Breast epithelium (tissue), 4 donors: ENCODE results near the gene URI1. TPM values are rescaled to one million over a fixed set of nuclear protein-coding genes. Genes with fewer than 3 reads are reported as not detected.

Experiments used
- DNase-seq, 2 donors: peaks; one replicate each; pipeline ENCODE4 v3.0.0-alpha.2; 2019; ENCODE audit warnings: low spot score in 2 of 2
- H3K27ac ChIP-seq, 2 donors: fragments of 200-600 bp; sonication (generic) in 1 of 2; one replicate each; pipeline ENCODE4 v1.5.1; 2016 to 2019; ENCODE audit warnings: mild to moderate bottlenecking in 1 of 2
- H3K27me3 ChIP-seq, 2 donors: fragments of 200-600 bp; sonication (generic) in 1 of 2; one replicate each; pipeline versions ENCODE4 v1.5.1 to v1.6.0; 2017 to 2019; ENCODE audit warnings: control low read depth in 1 of 2, mild to moderate bottlenecking in 1 of 2
- H3K36me3 ChIP-seq: fragments of 200-600 bp; one replicate; pipeline ENCODE4 v1.5.1; 2019
- H3K4me1 ChIP-seq, 2 donors: fragments of 200-600 bp; sonication (generic); one replicate each; pipeline ENCODE4 v1.5.1; 2016 to 2019; ENCODE audit warnings: control low read depth in 1 of 2
- H3K4me3 ChIP-seq, 3 donors: fragments of 200-600 bp; sonication (generic); 1 replicate in 2 of 3; 2 replicates in 1 of 3; pipeline ENCODE4 v1.5.1; 2016 to 2019; ENCODE audit warnings: mild to moderate bottlenecking in 3 of 3, moderate library complexity in 2 of 3
- H3K9me3 ChIP-seq, 2 donors: fragments of 200-600 bp; sonication (generic) in 1 of 2; one replicate each; pipeline ENCODE4 v1.5.1; 2016 to 2019; ENCODE audit warnings: control low read depth in 1 of 2
- POLR2A ChIP-seq: fragments of 450-650 bp; IDR thresholded peaks from one replicate; pipeline ENCODE4 v1.6.1; 2016; ENCODE audit warnings: antibody characterized with exemption, mild to moderate bottlenecking, moderate library complexity
- POLR2AphosphoS5 ChIP-seq, 3 donors: sonication (generic); formaldehyde crosslinking; IDR thresholded peaks; one replicate each; pipeline ENCODE4 v1.6.1; 2017; ENCODE audit warnings: antibody characterized with exemption in 3 of 3
- intact Hi-C: fragments of 100-400 bp; cut with DNase I; formaldehyde crosslinking; loops from one replicate; pipeline ENCODE4 v1.15.1; 2023; ENCODE audit warnings: low total_unique reads
- total RNA-seq, 3 donors: library from RNA; depleted of rRNA; stranded (reverse); fragments of >200 nt; gene quantifications; one replicate each; pipeline ENCODE4 v1.1.0, GENCODE V29; 2016
- TF ChIP-seq, protein P1 (sequence below), 3 donors: fragments of 450-650 bp; IDR thresholded peaks; one replicate each; pipeline ENCODE4 v1.5.1; 2016 to 2017; ENCODE audit warnings: antibody characterized with exemption in 3 of 3, mild to moderate bottlenecking in 3 of 3, moderate library complexity in 3 of 3

URI1 gene
- total RNA-seq, 3 donors from 2014 or later: 61.0 to 78.2 (median 61.6) TPM

- TF ChIP-seq POLR2AphosphoS5 (IDR thresholded peaks at IDR 0.05) (no peak), POLR2A (no peak)
- TF ChIP-seq, protein P1, sequence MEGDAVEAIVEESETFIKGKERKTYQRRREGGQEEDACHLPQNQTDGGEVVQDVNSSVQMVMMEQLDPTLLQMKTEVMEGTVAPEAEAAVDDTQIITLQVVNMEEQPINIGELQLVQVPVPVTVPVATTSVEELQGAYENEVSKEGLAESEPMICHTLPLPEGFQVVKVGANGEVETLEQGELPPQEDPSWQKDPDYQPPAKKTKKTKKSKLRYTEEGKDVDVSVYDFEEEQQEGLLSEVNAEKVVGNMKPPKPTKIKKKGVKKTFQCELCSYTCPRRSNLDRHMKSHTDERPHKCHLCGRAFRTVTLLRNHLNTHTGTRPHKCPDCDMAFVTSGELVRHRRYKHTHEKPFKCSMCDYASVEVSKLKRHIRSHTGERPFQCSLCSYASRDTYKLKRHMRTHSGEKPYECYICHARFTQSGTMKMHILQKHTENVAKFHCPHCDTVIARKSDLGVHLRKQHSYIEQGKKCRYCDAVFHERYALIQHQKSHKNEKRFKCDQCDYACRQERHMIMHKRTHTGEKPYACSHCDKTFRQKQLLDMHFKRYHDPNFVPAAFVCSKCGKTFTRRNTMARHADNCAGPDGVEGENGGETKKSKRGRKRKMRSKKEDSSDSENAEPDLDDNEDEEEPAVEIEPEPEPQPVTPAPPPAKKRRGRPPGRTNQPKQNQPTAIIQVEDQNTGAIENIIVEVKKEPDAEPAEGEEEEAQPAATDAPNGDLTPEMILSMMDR (IDR thresholded peaks at IDR 0.05): no peak
These were observed 27.9 kb downstream of the URI1 start for GRCh38 chr19:29969891-29970290.

GRCh38 chr19:29971002-29971401, 29.0 kb downstream of the URI1 start:
- DNase-seq: no peak
- no peaks in the 10 kb centered on the region for H3K9me3 ChIP-seq
- TF ChIP-seq POLR2A: no peak
- TF ChIP-seq POLR2AphosphoS5 (IDR thresholded peaks at IDR 0.05): no peak
- TF ChIP-seq, protein P1 (IDR thresholded peaks at IDR 0.05): no peak
- intact Hi-C loops: no loop called here
- H3K27ac ChIP-seq: no peak overlapping the region
- H3K36me3 ChIP-seq: no peaks in the 10 kb centered on the region
- no peak overlapping the region for H3K4me3 ChIP-seq
- no peaks in the 10 kb centered on the region for H3K4me1 ChIP-seq
- no peaks in the 10 kb centered on the region for H3K27me3 ChIP-seq

More at GRCh38 chr19:29969891-29970290, 27.9 kb downstream of the URI1 start:
- no peak for DNase-seq
- intact Hi-C loops: no loop called here
- no peak overlapping the region for H3K4me3 ChIP-seq
- no peaks in the 10 kb centered on the region for H3K9me3 ChIP-seq
- H3K27me3 ChIP-seq: no peaks in the 10 kb centered on the region
- no peaks in the 10 kb centered on the region for H3K36me3 ChIP-seq
- no peak overlapping the region for H3K27ac ChIP-seq
- H3K4me1 ChIP-seq: no peaks in the 10 kb centered on the region

DNA sequence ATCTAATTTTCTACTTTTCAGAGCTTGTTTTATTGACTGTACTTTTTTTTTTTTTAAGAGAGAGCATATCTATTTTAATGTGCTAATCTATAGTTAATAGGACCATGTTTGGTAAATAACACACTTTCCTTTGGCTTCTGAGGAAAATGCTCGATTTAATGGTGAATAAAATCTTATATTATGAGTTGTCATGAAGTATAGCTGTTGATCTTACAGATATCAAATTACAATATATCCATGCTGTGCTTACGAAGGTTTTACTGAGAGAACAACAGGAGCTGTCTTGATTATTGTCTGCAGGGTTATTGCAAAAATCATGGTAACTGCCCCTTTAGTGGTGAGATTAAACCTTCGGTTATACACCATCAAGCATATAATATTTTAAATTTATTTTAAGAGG, 29.6 kb downstream of the URI1 start:
- Histone ChIP-seq H3K36me3 (no peaks in the 10 kb centered on the region), H3K27me3 (no peaks in the 10 kb centered on the region), H3K27ac (no peak overlapping the region), H3K9me3 (no peaks in the 10 kb centered on the region), H3K4me1 (no peaks in the 10 kb centered on the region), H3K4me3 (no peak overlapping the region)
- intact Hi-C loops: no loop called here
- DNase-seq: no peak
- TF ChIP-seq POLR2A (no peak), POLR2AphosphoS5 (IDR thresholded peaks at IDR 0.05) (no peak)
- TF ChIP-seq, protein P1 (IDR thresholded peaks at IDR 0.05): no peak

DNA sequence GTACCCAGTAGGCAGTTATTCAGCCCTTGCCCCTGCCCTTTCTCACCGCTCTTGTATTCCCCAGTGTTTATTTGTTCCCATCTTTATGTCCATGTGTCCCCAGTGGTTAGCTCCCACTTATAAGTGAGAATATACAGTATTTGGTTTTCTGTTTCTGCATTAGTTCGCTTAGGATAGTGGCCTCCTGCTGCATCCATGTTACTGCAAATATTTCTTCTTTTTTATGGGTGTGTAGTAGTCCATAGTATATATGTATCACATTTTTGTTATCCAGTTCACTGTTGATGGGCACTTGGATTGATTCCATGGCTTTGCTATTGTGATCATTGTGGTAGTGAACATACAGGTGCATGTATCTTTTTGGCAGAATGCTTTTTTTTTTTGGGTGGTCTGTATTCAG, 32.7 kb downstream of the URI1 start:
- Histone ChIP-seq H3K4me3 (no peak overlapping the region), H3K27me3 (no peaks in the 10 kb centered on the region), H3K4me1 (no peaks in the 10 kb centered on the region), H3K36me3 (no peaks in the 10 kb centered on the region), H3K27ac (no peak overlapping the region), H3K9me3 (no peaks in the 10 kb centered on the region)
- DNase-seq: no peak
- TF ChIP-seq POLR2AphosphoS5 (IDR thresholded peaks at IDR 0.05) (no peak), POLR2A (no peak)
- TF ChIP-seq, protein P1 (IDR thresholded peaks at IDR 0.05): no peak
- intact Hi-C loops: no loop called here

GRCh38 chr19:29976151-29976943, 34.3 kb downstream of the URI1 start:
- Histone ChIP-seq H3K27ac (no peak overlapping the region), H3K4me3 (no peak overlapping the region), H3K9me3 (no peaks in the 10 kb centered on the region), H3K36me3 (no peaks in the 10 kb centered on the region), H3K27me3 (no peaks in the 10 kb centered on the region), H3K4me1 (no peaks in the 10 kb centered on the region)
- intact Hi-C loops: no loop called here
- no peak for TF ChIP-seq POLR2AphosphoS5 (IDR thresholded peaks at IDR 0.05)
- TF ChIP-seq POLR2A: no peak
- TF ChIP-seq, protein P1 (IDR thresholded peaks at IDR 0.05): no peak
- no peak for DNase-seq
